Peyer's patch (tissue), 4 donors: Measurements from ENCODE around the gene F12. TPM values are rescaled to one million over a fixed set of nuclear protein-coding genes. Genes with fewer than 3 reads are reported as not detected.
A peak's percentile ranks its signal among the peaks of the same experiment; 100 is the strongest.

ENCODE experiments used
- DNase-seq, 3 donors: peaks; one replicate each; pipeline ENCODE4 v3.0.0-alpha.2; 2017 to 2019
- H3K27ac ChIP-seq, 4 donors: fragments of 200-600 bp; sonication (generic); one replicate each; pipeline ENCODE4 v1.5.1; 2016 to 2019
- H3K27me3 ChIP-seq, 2 donors: fragments of 200-600 bp; sonication (generic); one replicate each; pipeline ENCODE4 v1.5.1; 2019
- H3K36me3 ChIP-seq, 3 donors: fragments of 200-600 bp; sonication (generic); one replicate each; pipeline ENCODE4 v1.5.1; 2016 to 2019
- H3K4me1 ChIP-seq, 4 donors: fragments of 200-600 bp; sonication (generic); one replicate each; pipeline ENCODE4 v1.5.1; 2016 to 2019
- H3K4me3 ChIP-seq, 4 donors: fragments of 200-600 bp; sonication (generic); 1 replicate in 3 of 4; 2 replicates in 1 of 4; pipeline ENCODE4 v1.5.1; 2016 to 2019; ENCODE audit warnings: mild to moderate bottlenecking in 1 of 4
- H3K9me3 ChIP-seq, 4 donors: fragments of 200-600 bp; sonication (generic); one replicate each; pipeline ENCODE4 v1.5.1; 2016 to 2019; ENCODE audit warnings: mild to moderate bottlenecking in 1 of 4
- POLR2A ChIP-seq, 2 donors: fragments of 450-650 bp; IDR thresholded peaks; one replicate each; pipeline ENCODE4 v1.5.1; 2017; ENCODE audit warnings: antibody characterized with exemption in 2 of 2, mild to moderate bottlenecking in 2 of 2, moderate library complexity in 2 of 2
- total RNA-seq, 4 donors: library from RNA; depleted of rRNA; stranded (reverse); fragments of >200 nt; gene quantifications; one replicate each; pipeline ENCODE4 v1.1.0, GENCODE V29; 2016
- TF ChIP-seq, protein P1 (sequence below), 6 experiments: fragments of 450-650 bp in 4 of 6; fragments of 200-600 bp in 2 of 6; sonication (generic) in 1 of 6; IDR thresholded peaks; one replicate each; pipeline ENCODE4 v1.5.1; 2017 to 2019; ENCODE audit warnings: antibody characterized with exemption in 6 of 6, mild to moderate bottlenecking in 3 of 6, moderate library complexity in 1 of 6

F12 gene
- total RNA-seq, 4 donors from 2014 or later = 1.7 to 22.2 (median 7.8) TPM

DNA sequence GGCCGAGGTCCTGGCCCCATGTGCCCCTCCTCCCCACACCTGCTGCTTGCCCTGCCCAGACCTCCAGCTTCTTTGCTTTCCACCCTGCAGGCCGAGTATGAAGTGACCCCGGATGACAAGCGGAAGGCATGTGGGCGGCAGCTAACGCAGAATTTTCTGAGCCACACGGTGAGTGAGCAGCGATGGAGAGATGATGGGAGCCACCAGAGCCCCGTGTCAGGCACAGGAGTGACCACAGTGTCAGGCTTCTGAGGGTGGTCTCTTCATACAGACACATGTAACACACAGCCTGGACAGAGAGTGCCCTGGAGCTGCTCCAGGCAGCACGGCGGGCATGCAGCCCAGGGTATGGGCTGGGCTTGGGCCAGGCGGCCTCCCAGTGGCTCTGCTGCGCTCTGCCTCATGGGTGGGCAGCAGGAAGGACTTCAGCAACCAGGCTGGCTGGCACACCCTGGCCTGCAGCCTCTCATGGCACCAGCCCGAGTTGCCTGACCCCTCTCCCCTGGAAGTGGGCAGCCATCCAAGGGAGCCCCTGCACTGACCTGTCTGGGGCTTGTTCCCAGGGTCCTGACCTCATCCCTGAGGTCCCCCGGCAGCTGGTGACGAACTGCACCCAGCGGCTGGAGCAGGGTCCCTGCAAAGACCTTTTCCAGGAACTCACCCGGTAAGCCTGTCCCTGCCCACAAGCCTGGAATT is 22.9 kb upstream of the F12 start:
- Histone ChIP-seq H3K4me1 (peaks cover 0 to 63% (median 39%) of the 10 kb centered on the region in 4 donors), H3K4me3 (peak overlapping the region in 1 of 4 donors; percentile 18), H3K27me3 (no peaks in the 10 kb centered on the region), H3K27ac (peak overlapping the region; percentile 28 to 94 (median 68)), H3K36me3 (peaks cover 0 to 69% (median 0%) of the 10 kb centered on the region in 3 donors), H3K9me3 (no peaks in the 10 kb centered on the region)
- TF ChIP-seq POLR2A (IDR thresholded peaks at IDR 0.05) = no peak
- TF ChIP-seq, protein P1, sequence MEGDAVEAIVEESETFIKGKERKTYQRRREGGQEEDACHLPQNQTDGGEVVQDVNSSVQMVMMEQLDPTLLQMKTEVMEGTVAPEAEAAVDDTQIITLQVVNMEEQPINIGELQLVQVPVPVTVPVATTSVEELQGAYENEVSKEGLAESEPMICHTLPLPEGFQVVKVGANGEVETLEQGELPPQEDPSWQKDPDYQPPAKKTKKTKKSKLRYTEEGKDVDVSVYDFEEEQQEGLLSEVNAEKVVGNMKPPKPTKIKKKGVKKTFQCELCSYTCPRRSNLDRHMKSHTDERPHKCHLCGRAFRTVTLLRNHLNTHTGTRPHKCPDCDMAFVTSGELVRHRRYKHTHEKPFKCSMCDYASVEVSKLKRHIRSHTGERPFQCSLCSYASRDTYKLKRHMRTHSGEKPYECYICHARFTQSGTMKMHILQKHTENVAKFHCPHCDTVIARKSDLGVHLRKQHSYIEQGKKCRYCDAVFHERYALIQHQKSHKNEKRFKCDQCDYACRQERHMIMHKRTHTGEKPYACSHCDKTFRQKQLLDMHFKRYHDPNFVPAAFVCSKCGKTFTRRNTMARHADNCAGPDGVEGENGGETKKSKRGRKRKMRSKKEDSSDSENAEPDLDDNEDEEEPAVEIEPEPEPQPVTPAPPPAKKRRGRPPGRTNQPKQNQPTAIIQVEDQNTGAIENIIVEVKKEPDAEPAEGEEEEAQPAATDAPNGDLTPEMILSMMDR (IDR thresholded peaks at IDR 0.05) = no peak
- peak in 1 of 3 donors; percentile 44 for DNase-seq

DNA sequence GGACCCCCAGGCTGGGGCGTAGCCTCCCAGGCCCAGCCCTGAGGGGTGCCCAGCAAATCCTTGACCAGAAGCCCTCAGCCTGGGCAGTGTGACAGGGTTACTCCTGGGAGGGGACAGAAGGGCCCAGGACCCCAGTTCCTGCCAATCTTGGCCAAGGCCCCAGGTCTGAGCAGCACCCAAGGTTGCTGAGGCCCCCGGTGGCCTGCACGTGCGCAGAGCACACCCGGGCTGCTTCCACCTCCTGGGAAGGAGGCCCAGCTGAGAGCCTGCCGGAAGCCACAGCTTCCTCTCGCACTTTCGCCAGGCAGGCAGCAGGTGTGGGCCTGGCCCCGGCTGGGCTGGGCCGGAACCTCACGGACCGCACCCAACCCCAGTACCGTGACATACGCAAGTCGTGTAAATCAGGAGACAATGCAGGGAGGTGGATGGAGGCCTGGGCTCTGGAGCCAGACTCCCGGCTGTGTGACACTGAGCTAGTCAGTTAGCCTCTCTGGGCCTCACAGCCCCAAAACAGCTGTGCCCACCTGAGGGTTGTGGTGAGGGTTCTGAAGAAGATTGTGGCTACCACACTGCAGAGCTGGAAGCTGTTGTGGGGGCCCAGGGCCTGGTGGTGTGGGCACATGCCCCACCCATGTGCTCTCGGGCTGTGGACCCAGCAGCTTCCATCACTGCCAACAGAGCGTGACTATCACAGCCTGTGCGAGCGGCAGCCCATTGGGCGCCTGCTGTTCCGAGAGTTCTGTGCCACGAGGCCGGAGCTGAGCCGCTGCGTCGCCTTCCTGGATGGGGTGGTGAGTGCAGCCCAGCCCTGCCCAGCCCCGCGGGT is 22.2 kb upstream of the F12 start:
- Histone ChIP-seq H3K27ac (peak overlapping the region; percentile 40 to 94 (median 68)), H3K9me3 (no peaks in the 10 kb centered on the region), H3K4me3 (peak overlapping the region in 1 of 4 donors; percentile 18), H3K27me3 (no peaks in the 10 kb centered on the region), H3K36me3 (peaks cover 0 to 63% (median 0%) of the 10 kb centered on the region in 3 donors), H3K4me1 (peaks cover 0 to 63% (median 40%) of the 10 kb centered on the region in 4 donors)
- TF ChIP-seq, protein P1 (IDR thresholded peaks at IDR 0.05) = no peak
- no peak for TF ChIP-seq POLR2A (IDR thresholded peaks at IDR 0.05)
- DNase-seq = peak; percentile 60 to 94 (median 90)

DNA sequence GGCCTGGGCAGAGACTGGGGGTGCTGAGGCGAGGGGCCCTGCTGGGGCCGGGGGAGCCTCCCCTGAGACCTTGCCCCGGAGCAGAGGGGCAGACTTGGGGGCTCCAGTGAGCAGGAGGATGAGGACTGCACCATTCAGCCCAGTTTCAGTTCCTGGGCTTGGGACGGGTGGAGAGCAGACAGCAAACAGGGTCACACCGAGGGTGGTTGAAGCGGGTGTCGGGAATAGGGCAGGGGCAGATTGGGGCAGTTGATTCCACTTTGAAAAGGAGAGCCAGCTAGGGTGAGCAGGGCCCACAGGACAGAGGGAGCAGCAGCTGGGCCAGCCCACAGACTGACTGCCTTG is 21.6 kb upstream of the F12 start:
- Histone ChIP-seq H3K36me3 (peaks cover 0 to 57% (median 0%) of the 10 kb centered on the region in 3 donors), H3K4me3 (peak overlapping the region in 1 of 4 donors; percentile 18), H3K27ac (peak overlapping the region; percentile 40 to 94 (median 68)), H3K4me1 (peaks cover 0 to 63% (median 40%) of the 10 kb centered on the region in 4 donors), H3K9me3 (no peaks in the 10 kb centered on the region), H3K27me3 (no peaks in the 10 kb centered on the region)
- DNase-seq = peak in 1 of 3 donors; percentile 49
- TF ChIP-seq, protein P1 (IDR thresholded peaks at IDR 0.05) = no peak

DNA sequence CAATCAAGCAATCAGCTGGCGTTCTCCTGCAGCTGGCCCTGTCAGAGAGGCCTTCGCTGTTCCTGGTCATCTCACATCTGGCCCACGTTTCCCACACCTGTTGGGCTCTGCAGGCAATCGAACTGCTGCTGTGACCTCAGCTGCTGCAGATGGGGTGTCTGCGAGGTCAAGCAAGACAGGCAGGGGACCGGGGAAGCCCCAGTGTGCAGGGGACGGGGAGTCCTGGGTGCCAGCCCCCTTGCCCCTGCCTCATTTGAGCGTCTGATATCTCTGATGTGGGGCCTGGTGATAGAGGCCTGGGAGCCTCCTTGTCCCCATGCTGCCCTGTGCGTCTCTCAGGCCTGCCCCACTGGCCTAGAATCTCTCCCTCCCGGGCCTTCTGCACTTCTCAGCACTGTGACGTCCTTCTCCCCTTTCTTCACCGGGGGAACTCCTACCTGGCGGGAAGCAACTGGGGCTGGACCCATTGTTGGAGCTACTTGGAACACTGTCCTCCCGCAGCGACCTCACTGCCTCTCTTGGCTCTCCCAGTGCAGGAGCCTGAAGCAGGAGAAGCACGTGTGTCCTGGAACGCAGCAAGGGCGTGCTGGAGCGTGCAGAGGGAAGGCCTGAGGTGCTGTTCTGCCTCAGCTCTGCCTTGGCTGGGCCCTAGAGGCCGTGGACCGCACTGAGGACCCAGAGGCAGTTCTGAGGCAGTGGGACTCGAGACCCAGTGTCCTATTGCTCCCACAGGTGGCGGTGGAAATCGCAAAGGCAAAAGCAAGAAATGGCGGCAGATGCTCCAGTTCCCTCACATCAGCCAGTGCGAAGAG is 21.0 kb upstream of the F12 start:
- H3K4me1 ChIP-seq = peaks cover 0 to 67% (median 43%) of the 10 kb centered on the region in 4 donors
- H3K27me3 ChIP-seq = no peaks in the 10 kb centered on the region
- peak in 2 of 3 donors; percentile 43 to 69 for DNase-seq
- H3K27ac ChIP-seq = peak overlapping the region; percentile 8 to 94 (median 68)
- TF ChIP-seq, protein P1 (IDR thresholded peaks at IDR 0.05) = no peak
- no peak for TF ChIP-seq POLR2A (IDR thresholded peaks at IDR 0.05)
- no peaks in the 10 kb centered on the region for H3K9me3 ChIP-seq
- H3K4me3 ChIP-seq = peak overlapping the region in 1 of 4 donors; percentile 74
- peaks cover 0 to 51% (median 0%) of the 10 kb centered on the region in 3 donors for H3K36me3 ChIP-seq
